Activated T-cell treated with anti-CD3 and anti-CD28 coated beads for 4 hours (primary cell): ENCODE results near the gene SPOCD1.

Experiments used
- DNase-seq: peaks from one replicate; pipeline ENCODE4 v3.0.0-alpha.2; 2020

The SPOCD1 gene

DNA sequence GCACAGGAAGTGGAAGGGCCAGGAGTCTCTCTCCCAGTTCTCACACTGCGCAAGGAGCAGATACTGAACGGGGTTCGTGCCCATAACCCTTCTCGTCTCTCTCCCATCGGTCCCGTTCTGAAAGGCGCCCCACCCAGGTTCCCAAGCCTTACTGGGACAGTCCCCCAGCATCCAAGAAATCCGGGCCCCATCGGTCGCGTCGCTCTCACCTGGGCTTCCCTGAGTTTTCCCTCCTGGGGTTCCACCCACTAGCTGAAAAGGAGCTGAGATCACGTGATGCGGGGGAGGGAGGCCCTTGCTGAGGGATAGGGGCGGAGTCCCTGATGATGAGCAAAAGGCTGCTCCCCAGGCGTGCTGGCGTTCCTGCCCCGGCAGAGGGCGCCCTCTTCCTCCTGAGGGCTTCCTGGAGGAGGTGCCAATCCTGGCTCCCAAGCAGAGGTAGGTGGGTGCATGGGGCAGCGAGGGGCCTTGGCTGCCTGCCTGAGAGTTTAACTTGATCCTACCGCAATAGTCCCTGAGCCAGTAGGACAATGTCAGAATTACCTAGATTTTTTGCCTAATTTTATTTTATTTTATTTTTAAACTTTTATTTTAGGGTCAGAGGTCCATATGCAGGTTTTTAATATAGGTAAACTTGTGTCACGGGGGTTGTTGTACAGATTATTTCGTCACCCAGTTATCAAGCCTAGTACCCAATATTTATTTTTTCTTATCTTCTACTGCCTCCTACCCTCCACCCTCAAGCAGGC lies at the start of gene SPOCD1:
SPOCD1 (minus strand) TSS at position 271 of the 749 bp plus-strand sequence. CDS start 689 bp downstream, outside the sequence.
- peak; percentile 76 for DNase-seq

DNA sequence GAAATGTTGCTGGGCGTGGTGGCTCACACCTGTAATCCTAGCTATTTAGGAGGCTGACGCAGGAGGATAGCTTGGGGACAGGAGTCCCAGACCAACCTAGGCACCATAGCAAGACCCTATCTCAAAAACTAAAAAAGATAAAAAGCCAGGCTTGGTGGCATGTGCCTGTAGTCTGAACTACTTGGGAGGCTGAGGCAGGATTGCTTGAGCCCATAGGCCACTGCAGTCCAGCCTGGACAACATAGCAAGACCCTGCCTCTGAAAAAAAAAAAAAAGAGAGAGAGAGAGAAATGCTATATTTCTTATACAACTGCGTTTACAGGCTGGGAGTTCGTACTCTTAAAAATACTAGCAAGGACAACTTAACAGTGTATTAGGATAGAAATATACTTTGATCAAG lies 46.2 kb upstream of the SPOCD1 start:
- no peak for DNase-seq

DNA sequence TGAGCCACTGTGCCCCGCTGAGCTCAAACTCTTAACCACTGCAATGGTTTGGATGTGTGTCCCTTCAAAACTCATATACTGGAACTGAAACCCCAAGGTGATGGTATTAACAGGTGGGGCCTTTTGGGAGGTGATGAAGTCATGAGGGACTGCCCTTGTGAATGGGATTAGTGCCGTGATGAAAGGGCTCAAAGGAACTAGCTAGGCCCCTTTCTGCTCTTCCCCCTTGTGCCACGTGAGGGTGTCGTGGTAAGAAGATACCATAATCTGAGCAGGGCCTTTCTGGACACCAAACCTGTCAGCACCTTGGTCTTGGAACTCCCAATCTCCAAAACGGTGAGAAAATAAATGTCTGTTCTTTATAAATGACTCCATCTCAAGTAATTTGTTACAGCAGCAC lies 45.5 kb upstream of the SPOCD1 start:
- DNase-seq: no peak

DNA sequence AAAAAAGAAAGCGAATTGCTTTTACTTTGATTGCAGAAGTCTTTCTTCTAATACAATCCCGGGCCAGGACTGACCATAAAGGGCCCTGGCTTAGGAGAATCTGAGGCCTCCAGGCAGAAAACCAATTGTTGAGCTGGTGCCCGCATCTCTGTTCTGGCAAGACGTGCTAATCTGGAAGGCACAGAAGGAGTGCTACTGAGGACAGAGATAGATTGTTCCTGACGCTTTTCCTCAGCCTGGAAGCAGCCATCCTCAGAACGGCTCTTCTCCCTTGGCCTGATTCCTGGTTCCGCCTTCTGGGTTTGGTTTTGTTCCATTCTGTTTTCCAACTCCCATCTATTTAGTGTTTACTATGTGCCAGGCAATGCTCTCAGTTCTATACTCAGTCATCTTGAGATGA lies 44.8 kb upstream of the SPOCD1 start:
- DNase-seq: no peak

DNA sequence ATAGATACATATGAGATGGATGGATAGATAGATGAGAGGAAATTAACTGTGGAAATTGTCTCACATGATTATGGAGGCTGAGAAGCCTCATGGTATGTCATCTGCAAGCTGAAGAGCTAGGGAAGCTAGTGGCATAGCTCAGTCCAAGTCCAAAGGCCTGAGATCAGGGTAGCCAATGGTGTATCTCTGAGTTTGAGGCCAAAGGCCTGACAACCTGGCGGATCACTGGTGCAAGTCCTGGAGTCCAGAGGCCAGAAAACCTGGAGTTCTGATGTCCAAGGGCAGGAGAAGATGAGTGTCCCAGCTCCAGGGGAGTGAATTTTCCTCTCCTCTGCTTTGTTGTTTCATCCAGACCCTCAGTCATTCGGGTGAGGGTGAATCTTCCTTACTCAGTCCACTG lies 43.9 kb upstream of the SPOCD1 start:
- DNase-seq: no peak

DNA sequence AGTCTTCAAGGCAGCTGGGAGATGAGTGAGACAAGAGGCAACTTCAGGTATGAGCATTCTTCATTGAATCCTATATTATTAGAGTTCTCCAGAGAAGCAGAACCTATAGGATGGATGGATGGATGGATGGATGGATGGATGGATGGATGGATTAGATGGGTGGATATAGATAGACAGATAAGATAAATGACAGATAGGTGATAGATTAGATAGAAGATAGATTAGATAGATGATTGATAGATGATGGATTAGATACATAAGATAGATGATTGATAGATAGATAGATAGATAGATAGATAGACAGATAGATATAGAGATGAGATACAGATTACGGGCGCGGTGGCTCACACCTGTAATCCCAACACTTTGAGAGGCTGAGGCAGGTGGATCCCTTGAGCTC lies 43.2 kb upstream of the SPOCD1 start:
- DNase-seq: no peak

DNA sequence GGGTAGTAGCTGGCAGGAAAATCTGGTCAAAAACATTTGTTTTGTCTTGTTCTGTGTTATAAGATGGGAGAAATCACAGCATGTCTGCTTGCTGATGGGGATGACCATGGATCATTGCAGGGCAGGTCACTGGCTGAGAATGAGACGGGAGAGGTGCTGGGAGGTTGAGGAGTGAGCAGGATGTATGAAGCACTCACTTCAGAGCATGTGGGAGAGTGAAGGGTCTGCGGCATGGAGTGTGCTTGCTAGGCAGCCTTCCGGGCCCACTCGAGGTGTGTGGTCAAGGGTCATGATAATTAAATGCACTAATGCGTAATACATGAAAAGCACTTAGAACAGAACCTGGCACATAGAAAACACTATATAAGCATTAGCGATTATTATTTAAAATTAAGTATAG lies 42.0 kb upstream of the SPOCD1 start:
- DNase-seq: no peak

DNA sequence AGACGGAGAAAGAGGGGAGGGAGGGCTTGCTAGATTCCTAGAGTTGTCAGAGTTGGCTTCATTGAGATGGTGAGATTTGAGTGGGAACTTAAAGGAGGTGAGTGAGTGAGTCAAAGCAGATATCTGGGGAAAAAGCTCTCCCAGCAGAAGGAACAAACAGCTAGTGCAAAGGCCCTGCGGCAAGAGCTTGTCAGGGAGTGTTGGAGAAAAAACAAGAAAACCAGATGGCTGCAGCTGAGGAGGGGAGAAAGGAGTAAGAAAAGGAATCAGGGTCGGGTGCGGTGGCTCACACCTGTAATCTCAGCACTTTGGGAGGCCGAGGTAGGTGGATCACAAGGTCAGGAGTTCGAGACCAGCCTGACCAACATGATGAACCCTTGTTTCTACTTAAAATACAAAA lies 40.3 kb upstream of the SPOCD1 start:
- DNase-seq: no peak

DNA sequence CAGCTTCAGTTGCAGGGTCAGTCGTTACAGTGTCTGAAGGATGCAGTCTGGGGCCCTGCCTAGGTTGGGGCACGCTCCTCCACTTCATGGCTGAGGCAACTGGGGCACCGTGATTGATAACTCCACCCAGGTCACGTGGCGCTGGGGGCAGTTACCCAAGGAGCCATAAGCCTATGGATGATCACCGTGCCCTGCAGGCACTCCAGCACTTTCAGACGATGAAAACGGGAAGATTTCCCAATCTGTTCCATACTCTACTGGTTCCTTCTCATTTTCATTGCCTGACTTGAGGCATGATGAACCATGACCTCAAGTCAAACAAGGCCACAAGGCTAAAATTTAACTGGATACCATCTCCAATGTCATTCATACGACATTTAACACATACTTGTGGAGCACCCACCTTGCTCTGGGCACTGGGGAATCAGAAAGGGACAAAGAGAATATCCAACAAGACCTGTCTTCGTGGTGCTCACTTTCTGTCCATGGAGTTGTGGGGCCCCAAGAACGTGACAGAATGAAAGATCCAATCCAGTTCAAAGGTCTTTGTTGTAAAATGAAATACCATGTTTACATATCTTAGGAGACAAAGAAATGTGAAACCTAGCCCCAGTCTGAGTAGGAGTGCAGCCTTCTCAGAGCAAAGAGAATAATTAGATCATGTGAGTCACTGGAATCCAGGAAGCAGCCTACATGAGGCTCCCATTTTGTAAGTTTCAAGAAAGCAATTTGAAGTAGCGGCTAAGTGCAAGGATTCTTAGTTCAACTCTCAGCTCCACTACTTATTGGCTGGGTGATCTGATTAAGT lies 39.4 kb upstream of the SPOCD1 start:
- no peak for DNase-seq

DNA sequence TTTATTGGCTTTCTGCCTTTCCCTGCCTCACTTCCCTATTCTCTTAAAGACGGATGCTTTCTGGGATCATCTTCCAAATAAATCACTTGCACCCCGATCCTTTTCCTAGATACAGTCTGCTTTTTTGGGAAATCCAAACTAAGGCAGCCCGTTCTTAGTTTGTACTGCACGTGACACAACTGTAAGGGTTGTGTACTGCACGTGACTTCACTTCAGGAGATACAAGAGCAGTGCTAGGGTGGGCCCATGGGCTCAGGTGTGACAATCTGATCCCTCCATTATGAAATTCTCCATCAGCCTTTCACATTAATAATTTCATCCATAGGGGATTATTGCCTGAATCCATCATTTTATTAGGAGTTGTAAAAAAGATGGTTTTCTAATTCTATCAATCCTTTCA lies 33.8 kb upstream of the SPOCD1 start:
- DNase-seq: no peak

DNA sequence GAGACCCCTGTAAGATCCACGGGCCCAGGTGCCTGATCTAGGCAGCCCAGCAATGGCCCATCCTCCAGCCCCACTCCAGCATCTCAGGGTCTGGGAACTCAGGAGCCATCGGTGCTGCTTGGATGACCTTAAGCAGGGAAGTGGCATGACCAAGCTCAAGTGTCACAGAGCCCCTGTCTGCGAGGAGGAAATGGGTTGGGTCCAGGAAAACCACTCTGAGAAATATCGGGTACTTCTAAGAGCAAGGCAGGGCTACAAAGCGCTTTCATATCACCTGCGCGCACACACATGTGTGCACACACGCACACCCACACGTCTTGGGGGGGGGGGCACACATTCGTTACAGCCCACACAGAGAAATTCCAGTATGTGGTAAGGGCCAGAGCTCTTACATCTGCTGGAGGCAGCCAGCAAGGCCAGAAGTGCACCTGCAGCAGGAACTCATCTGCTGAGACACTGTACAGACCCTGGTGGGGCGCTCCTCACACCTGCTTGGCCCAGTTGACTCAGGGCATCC lies 32.6 kb upstream of the SPOCD1 start:
- peak; percentile 51 for DNase-seq

DNA sequence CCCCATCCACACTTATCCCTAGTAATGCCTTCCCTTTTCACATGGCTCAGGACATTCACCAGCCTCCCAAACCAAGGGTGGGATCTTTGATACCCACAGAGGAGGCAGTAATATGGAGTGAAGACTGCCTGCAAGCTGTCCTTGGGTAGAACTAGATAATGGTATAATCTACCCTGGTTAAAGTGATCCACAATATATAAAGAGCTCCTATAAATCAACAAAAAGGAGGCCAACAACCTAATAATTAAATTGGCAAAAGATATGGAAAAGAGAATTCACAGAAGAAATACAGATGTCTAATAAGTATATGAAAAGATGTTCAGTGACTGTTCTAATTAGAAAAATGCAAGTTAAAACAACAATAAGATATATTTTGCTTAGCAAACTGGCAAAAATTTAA lies 30.7 kb upstream of the SPOCD1 start:
- DNase-seq: no peak

DNA sequence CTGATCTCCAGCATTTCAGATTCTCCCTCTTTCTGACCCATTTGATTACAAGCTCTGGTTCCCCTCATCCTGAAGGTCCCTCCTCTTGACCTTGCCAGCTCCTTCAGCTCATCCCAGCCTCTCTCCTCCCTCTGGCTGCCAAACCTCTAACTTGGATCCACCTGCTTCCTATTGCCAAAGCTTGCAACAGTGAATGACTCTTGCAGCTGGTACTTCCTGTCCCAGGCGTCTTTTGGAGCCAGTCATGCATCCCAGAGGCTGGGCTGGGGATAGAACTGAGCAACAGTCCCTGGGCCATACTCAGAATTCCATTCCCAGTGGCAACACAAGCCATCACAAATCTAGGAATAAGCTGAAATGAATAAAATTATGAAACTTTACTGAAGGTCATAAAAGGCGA lies 27.7 kb upstream of the SPOCD1 start:
- DNase-seq: no peak

DNA sequence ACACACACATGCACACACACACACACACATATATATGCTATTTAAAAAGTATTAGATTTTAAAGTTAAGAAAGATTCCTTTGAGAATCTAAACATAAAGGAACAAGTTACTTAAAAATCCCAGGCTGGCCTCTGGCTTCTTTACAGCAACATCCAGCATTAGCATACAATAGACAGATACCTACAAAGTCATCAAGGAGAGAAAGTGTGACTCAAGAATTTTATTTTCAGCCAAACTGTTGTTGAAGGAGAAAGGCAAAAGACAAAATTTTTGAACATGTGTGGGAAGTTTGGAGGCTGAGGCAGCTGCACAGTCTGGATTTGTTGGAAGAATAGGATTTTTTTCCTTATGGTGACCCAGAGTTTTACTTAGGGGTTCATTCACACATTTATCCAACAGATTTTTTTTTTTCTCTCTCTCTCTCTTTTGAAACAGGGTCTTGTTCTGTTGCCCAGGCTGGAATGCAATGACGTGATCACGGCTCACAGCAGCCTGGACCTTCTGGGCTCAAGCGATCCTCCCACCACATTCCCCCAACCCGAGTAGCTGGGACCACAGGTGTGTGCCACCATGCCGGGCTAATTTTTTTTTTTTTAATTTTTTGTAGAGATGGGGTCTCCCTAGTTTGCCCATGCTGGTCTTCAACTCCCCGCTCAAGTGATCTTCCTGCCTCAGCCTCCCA lies 24.0 kb upstream of the SPOCD1 start:
- no peak for DNase-seq

DNA sequence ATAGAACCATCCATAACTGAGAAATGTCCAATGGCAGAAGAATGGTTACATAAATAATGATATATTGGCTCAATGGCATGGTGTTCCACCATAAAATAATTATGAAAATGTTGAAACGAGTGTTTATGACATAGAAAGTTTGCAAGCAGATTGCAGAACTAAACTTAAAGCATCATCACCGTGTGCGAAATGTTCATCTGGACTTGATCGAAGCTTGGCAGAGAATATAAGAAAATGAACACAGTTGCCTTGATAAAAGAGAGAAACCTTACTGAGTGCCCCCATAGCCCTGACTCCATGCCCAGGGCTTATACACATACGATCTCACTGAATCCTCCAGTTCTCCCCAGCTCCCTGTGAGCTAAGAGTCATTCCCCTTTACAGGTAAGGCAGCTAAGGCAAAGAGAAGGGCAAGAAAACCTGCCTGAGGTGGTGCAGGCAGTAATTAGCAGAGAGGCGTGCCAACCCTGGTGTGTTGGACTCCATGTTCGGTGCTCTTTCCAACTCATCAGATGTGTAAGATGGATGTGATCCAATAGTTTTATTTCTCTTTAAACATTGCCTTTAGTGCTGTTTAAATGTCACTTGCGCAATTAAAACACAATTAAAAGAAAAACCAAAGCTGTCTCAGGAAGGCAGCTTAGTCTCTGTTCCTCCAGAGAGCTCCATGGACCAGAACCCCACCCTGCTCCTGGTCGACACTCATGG lies 21.8 kb upstream of the SPOCD1 start:
- DNase-seq: no peak

DNA sequence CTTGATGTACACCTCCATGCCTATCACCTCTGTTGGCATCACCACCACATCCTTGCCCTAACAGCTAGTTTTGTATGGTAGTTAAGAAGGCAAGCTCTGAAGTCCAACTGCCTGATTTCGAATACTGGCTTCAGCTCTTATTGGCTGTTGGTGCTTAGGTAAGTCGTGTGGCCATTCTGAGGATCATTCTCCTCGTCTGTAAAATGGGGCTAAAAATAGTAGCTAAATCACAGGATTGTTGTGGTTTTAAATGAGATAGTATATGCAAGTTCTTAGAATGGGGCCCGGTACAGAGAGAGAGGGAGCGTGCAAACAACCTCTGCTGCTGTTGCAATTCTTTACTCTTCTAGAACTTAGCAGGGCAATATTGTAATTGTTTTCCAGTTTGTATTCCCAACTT lies 20.8 kb upstream of the SPOCD1 start:
- no peak for DNase-seq

DNA sequence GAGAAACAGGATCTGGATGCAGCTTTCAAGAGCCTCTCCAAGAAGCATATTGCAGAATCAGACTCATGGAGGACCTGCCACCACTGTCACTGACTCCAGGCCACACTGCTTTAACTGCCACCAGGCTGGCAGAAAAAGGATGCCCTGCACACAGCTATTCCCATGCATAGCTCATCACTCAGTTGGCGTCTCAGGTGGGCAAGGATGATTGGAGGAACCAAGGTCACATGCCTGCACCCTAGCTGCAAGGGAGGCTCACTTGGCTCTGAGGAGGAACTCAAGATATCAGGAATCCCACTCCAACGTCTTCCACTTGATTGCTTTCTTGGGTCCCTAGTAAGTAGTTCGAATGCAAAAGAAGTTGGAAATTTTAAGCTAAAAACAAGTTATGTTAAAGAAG lies 19.6 kb upstream of the SPOCD1 start:
- no peak for DNase-seq

DNA sequence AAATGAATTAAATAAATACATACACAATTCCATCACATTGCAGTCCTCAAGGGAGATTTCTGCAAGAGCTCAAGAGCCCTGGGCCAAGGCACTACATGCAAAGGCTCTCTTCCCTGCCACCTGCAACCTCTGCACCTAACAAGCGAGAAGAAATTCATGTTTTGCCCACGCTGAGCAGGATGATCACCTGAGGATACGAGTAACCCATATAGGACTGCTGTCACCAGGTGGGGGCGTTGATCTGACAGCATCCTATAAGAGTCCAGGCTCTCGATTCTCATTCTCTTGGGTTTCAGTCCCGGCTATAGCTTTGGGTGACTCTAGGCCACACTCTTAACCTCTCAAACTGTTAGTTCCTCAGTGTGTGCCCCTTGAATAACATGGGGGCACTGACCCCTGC lies 18.7 kb upstream of the SPOCD1 start:
- no peak for DNase-seq

DNA sequence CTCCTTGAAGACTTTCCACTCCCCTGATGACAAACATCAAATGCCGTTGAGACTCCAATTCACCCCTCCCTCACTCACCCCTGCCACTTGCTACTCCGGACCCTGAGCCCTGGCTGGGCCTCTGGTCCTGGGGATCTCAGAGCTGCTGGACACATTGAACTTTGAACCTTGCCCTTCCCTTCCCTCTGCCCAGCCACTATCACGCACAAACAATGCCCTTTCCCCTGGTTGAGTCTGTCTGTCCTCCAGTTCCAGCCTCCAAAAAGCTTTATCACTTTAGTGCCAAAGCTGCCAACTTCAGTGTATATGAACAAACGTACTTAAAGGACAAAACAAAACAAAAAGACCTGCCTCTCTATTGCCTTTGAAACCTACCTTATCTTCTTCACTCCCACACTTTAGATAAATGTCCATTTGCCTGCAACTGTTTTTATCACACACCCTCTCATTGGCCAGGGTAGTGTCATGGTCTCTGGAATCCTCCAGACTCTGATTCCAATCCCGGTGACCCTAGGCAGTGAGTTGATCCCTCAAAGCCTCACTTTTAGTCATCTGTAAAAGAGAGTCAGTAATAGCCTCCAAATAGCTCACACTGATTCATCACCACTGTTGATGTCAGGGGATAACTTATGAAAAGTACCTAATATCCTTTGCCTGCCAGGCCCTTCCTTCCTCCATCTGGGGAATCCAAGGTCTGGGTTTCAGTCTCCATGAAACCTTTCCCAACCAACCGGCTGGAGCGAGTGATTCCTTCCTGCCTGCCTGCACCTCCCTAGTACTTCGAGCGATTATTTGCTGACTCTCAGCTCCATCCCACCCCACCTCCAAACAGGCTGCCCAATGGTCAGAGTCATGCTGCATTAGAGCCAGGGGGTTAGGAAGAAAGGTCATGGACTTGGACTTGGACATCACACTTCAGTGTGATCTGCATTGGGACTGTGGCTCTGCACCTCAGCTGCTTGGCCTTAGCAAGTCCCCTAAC lies 15.9 kb upstream of the SPOCD1 start:
- DNase-seq: no peak

DNA sequence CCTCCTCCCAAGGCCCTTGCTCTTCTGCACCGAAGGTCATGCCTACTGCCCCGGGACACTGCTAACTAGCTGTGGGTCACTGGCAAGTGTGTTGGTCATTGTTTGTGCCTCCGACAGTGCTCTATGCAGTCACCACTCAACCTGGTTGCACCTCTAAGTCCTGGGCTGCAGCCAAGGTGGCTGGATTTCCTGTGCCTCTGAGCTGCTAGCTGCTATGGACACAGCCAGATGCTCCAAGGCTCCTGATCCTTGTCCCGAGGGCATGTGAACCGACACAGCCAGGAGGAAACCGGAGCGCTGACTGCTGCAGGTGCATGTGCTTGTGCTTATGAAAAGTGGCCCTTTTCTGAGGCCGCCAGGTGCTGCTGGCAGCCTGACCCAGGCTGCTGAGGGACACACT lies 14.7 kb upstream of the SPOCD1 start:
- DNase-seq: no peak

DNA sequence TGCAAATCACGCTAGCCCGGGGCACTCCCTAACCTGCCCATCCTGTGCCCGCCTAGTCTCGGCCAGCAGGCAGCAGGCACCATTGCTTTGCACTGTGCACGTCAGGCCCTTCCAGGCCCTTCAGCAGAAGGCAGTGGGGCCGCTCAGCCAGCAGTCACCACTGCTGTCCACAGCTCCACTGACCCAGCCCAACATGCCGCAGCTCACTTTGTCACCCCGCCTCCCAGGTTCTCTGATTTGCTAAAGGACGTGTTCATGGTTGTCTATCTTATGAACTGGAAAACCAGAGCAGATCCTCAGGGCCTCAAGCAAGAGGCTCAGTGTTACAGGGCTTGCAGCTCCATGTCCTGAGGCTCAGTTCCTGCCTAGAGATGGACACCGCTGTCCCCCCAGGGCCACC lies 14.2 kb upstream of the SPOCD1 start:
- DNase-seq: no peak
